ENCODE data around the gene MRPS18A.
A peak's percentile ranks its signal among the peaks of the same experiment; 100 is the strongest.

Gene MRPS18A

DNA sequence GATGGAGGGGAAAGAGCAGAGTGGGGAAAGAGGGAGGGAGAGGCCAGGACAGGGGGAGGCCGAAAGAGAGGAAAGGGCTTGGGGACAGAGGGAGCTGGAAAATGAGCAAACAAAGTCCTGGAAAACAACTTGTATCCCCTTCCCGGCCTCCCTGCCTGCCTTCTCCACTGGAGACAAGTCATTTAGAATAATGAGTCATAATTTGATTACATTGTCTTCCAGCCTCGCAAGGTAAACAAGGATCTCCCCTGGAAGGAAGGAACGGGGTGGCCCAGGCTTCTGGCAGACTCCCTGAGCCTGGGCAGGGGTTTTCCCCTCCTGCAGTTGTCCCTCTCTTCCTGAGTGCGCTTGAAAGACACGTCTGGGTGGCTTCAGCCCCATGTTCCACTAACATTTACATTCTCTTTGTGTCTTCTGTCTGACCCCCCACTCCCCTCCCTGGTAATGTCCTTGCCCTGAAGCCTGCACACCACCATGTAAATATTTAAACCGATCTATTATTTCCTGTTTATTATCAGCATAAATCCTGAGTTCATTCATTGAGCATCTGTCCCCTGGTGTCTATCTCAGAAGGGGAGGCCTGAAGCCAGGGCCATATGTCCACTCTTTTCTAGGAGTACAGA is 12.1 kb upstream of the MRPS18A start:
- Histone ChIP-seq H3K27ac (ENCODE audit: low read depth, low read length) (peak overlapping the region; percentile 4), H3K9me3 (ENCODE audit: control insufficient read depth in 5 of 5, low read length in 5 of 5) (no peaks in the 10 kb centered on the region), H3K36me3 (ENCODE audit: control insufficient read depth in 5 of 5, insufficient read depth in 5 of 5, low read length in 5 of 5) (no peaks in the 10 kb centered on the region), H3K4me3 (ENCODE audit: low read depth in 1 of 5, low read length in 5 of 5) (no peak overlapping the region), H3K9ac (ENCODE audit: low read length in 5 of 5) (no peak overlapping the region), H3K4me1 (ENCODE audit: control insufficient read depth in 5 of 5, insufficient read depth in 5 of 5, low read length in 5 of 5) (peaks cover 17 to 38% (median 35%) of the 10 kb centered on the region in 5 donors), H3K27me3 (ENCODE audit: control insufficient read depth in 5 of 5, insufficient read depth in 4 of 5, low read length in 5 of 5) (peaks cover 0 to 11% (median 3%) of the 10 kb centered on the region in 5 donors)

- Histone ChIP-seq H3K27ac (ENCODE audit: low read depth, low read length) (peak overlapping the region; percentile 4), H3K4me3 (ENCODE audit: low read depth in 1 of 5, low read length in 5 of 5) (no peak overlapping the region), H3K9ac (ENCODE audit: low read length in 5 of 5) (peak overlapping the region in 1 of 5 donors; percentile 9), H3K36me3 (ENCODE audit: control insufficient read depth in 5 of 5, insufficient read depth in 5 of 5, low read length in 5 of 5) (no peaks in the 10 kb centered on the region), H3K27me3 (ENCODE audit: control insufficient read depth in 5 of 5, insufficient read depth in 4 of 5, low read length in 5 of 5) (peaks cover 0 to 13% (median 3%) of the 10 kb centered on the region in 5 donors), H3K4me1 (ENCODE audit: control insufficient read depth in 5 of 5, insufficient read depth in 5 of 5, low read length in 5 of 5) (peaks cover 17 to 38% (median 35%) of the 10 kb centered on the region in 5 donors), H3K9me3 (ENCODE audit: control insufficient read depth in 5 of 5, low read length in 5 of 5) (no peaks in the 10 kb centered on the region)
Observed at GRCh38 chr6:43698584-43699349, 11.2 kb upstream of the MRPS18A start.

DNA sequence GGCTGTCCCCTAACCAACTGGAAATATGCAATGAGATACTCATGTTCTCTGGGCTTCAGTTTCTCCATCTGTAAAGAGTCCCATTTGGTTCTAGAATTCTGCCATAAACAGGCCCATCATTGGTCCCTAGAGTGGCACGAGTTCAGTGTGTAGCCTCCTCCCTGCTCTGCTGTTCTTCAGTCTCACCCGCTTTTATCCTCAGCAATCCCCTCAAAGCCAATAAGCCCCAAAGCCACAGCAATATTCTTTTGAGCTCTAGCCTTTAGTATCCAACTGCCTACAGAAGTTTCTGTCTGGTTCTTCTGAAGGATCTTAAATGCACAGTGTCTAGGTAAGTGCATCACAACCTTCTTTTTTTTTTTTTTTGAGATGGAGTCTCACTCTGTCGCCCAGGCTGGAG is 9.8 kb upstream of the MRPS18A start:
- Histone ChIP-seq H3K4me3 (ENCODE audit: low read depth in 1 of 5, low read length in 5 of 5) (no peak overlapping the region), H3K27me3 (ENCODE audit: control insufficient read depth in 5 of 5, insufficient read depth in 4 of 5, low read length in 5 of 5) (peaks cover 0 to 13% (median 3%) of the 10 kb centered on the region in 5 donors), H3K4me1 (ENCODE audit: control insufficient read depth in 5 of 5, insufficient read depth in 5 of 5, low read length in 5 of 5) (peaks cover 11 to 27% (median 25%) of the 10 kb centered on the region in 5 donors), H3K36me3 (ENCODE audit: control insufficient read depth in 5 of 5, insufficient read depth in 5 of 5, low read length in 5 of 5) (no peaks in the 10 kb centered on the region), H3K9ac (ENCODE audit: low read length in 5 of 5) (no peak overlapping the region), H3K27ac (ENCODE audit: low read depth, low read length) (no peak overlapping the region), H3K9me3 (ENCODE audit: control insufficient read depth in 5 of 5, low read length in 5 of 5) (no peaks in the 10 kb centered on the region)

DNA sequence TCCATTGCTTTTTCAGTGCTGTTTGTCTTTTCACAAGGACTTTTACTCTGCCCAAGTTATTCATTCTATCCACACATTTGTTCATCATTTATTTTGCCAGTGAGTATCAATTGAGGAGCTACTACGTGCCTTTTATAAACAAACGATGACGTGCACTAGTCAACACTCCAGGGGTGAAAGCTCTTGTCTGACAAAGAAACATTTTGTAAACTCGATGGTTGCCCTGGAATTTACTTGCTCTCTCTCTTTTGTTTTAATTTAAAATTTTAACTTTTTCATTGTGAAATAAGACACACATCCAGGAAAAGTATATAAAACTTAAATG is 8.3 kb upstream of the MRPS18A start:
- no peaks in the 10 kb centered on the region for H3K36me3 ChIP-seq (ENCODE audit: control insufficient read depth in 5 of 5, insufficient read depth in 5 of 5, low read length in 5 of 5)
- H3K27me3 ChIP-seq (ENCODE audit: control insufficient read depth in 5 of 5, insufficient read depth in 4 of 5, low read length in 5 of 5) = peaks cover 0 to 13% (median 3%) of the 10 kb centered on the region in 5 donors
- H3K9ac ChIP-seq (ENCODE audit: low read length in 5 of 5) = no peak overlapping the region
- H3K4me1 ChIP-seq (ENCODE audit: control insufficient read depth in 5 of 5, insufficient read depth in 5 of 5, low read length in 5 of 5) = peaks cover 8 to 18% (median 16%) of the 10 kb centered on the region in 5 donors
- no peaks in the 10 kb centered on the region for H3K9me3 ChIP-seq (ENCODE audit: control insufficient read depth in 5 of 5, low read length in 5 of 5)
- H3K27ac ChIP-seq (ENCODE audit: low read depth, low read length) = no peak overlapping the region
- no peak overlapping the region for H3K4me3 ChIP-seq (ENCODE audit: low read depth in 1 of 5, low read length in 5 of 5)

DNA sequence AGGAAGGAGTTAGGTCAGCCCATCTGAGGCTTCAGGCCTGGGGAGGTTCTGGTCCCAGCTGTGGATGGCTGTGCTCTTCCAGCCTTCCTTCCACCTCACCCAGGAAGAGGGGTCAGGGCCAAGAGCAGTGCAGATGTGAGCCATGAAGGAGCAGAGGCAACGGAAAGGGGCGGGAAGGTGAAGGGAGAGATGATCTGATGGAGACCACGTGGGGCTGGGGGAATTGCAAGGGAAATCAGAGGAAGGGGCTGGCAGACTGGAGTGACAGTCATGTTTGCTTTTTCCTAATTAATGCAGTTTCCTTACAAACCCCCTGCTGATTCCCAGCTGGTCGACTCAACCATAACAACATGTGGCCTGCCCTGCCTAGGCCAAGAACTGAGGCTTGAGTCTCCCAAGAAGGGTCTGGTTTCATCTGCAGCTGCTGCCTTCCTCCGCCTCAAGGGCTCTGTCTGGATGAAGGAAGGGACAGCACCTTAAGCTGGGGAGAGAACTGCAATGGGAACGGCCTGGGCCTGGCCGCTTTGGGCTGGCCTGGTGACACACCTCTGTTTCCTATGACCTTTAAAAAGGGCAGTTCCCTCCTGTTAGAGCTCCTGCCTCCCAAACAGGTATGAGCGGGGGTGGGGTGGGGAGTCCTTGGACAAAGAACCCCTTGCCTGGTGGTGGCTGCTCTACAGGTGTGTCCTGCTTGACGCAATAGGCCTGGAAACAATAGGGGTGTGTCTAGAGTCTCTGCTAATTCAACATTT is 7.8 kb upstream of the MRPS18A start:
- Histone ChIP-seq H3K36me3 (ENCODE audit: control insufficient read depth in 5 of 5, insufficient read depth in 5 of 5, low read length in 5 of 5) (no peaks in the 10 kb centered on the region), H3K27me3 (ENCODE audit: control insufficient read depth in 5 of 5, insufficient read depth in 4 of 5, low read length in 5 of 5) (peaks cover 0 to 13% (median 3%) of the 10 kb centered on the region in 5 donors), H3K9me3 (ENCODE audit: control insufficient read depth in 5 of 5, low read length in 5 of 5) (no peaks in the 10 kb centered on the region), H3K9ac (ENCODE audit: low read length in 5 of 5) (no peak overlapping the region), H3K4me1 (ENCODE audit: control insufficient read depth in 5 of 5, insufficient read depth in 5 of 5, low read length in 5 of 5) (peaks cover 8 to 18% (median 16%) of the 10 kb centered on the region in 5 donors), H3K27ac (ENCODE audit: low read depth, low read length) (no peak overlapping the region), H3K4me3 (ENCODE audit: low read depth in 1 of 5, low read length in 5 of 5) (no peak overlapping the region)

GRCh38 chr6:43689421-43689820 is 1.8 kb upstream of the MRPS18A start:
- no peak overlapping the region for H3K9ac ChIP-seq (ENCODE audit: low read length in 5 of 5)
- no peak overlapping the region for H3K4me3 ChIP-seq (ENCODE audit: low read depth in 1 of 5, low read length in 5 of 5)
- H3K9me3 ChIP-seq (ENCODE audit: control insufficient read depth in 5 of 5, low read length in 5 of 5) = no peaks in the 10 kb centered on the region
- peaks cover 5 to 21% (median 21%) of the 10 kb centered on the region in 5 donors for H3K4me1 ChIP-seq (ENCODE audit: control insufficient read depth in 5 of 5, insufficient read depth in 5 of 5, low read length in 5 of 5)
- H3K36me3 ChIP-seq (ENCODE audit: control insufficient read depth in 5 of 5, insufficient read depth in 5 of 5, low read length in 5 of 5) = no peaks in the 10 kb centered on the region
- H3K27ac ChIP-seq (ENCODE audit: low read depth, low read length) = no peak overlapping the region
- H3K27me3 ChIP-seq (ENCODE audit: control insufficient read depth in 5 of 5, insufficient read depth in 4 of 5, low read length in 5 of 5) = no peaks in the 10 kb centered on the region

- Histone ChIP-seq H3K4me1 (ENCODE audit: control insufficient read depth in 5 of 5, insufficient read depth in 5 of 5, low read length in 5 of 5) (peaks cover 5 to 40% (median 32%) of the 10 kb centered on the region in 5 donors), H3K27me3 (ENCODE audit: control insufficient read depth in 5 of 5, insufficient read depth in 4 of 5, low read length in 5 of 5) (no peaks in the 10 kb centered on the region), H3K27ac (ENCODE audit: low read depth, low read length) (peak overlapping the region; percentile 67), H3K9ac (ENCODE audit: low read length in 5 of 5) (peak overlapping the region; percentile 74 to 95 (median 89)), H3K4me3 (ENCODE audit: low read depth in 1 of 5, low read length in 5 of 5) (peak overlapping the region; percentile 77 to 99 (median 98)), H3K36me3 (ENCODE audit: control insufficient read depth in 5 of 5, insufficient read depth in 5 of 5, low read length in 5 of 5) (peaks cover 0 to 3% (median 0%) of the 10 kb centered on the region in 5 donors), H3K9me3 (ENCODE audit: control insufficient read depth in 5 of 5, low read length in 5 of 5) (no peaks in the 10 kb centered on the region)
Observed at GRCh38 chr6:43687079-43687436, 533 bp downstream of the MRPS18A start.

GRCh38 chr6:43683708-43684455 is 3.7 kb downstream of the MRPS18A start:
- H3K9ac ChIP-seq (ENCODE audit: low read length in 5 of 5) = no peak overlapping the region
- peaks cover 0 to 28% (median 19%) of the 10 kb centered on the region in 5 donors for H3K36me3 ChIP-seq (ENCODE audit: control insufficient read depth in 5 of 5, insufficient read depth in 5 of 5, low read length in 5 of 5)
- no peak overlapping the region for H3K27ac ChIP-seq (ENCODE audit: low read depth, low read length)
- no peaks in the 10 kb centered on the region for H3K27me3 ChIP-seq (ENCODE audit: control insufficient read depth in 5 of 5, insufficient read depth in 4 of 5, low read length in 5 of 5)
- H3K9me3 ChIP-seq (ENCODE audit: control insufficient read depth in 5 of 5, low read length in 5 of 5) = no peaks in the 10 kb centered on the region
- H3K4me1 ChIP-seq (ENCODE audit: control insufficient read depth in 5 of 5, insufficient read depth in 5 of 5, low read length in 5 of 5) = peaks cover 5 to 48% (median 34%) of the 10 kb centered on the region in 5 donors
- no peak overlapping the region for H3K4me3 ChIP-seq (ENCODE audit: low read depth in 1 of 5, low read length in 5 of 5)

DNA sequence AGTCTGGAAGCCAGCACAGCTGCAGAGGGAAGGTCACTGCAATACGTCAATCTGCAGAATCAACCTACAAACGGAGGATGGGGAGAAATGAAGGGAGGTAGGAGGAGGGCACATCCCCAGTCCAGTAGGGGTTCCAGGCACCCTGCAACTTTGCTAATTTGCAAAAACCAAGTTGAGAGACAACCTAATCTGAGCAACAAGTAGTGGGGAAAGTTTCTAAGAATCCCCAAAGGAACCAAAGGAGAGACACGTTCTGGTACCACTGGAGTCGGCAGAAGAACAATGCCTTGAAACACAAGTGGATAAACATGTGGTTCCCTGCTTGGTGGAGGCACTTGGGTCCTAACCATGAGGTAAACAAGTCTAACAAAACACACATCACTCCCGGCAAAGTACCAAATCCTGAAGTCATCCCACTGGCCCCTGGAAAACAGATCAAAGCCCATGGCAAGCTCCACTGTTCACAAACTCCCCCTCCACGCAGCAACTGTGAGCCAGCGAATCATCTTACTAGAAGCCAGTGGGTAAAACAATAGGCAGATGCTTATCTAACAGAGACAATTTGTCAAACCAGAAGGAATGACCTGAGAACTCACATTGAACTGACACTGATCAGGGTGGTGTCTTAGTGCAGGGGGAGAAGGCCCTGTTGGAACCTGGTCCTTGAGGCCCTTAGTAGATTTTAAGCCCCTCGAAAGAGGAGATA is 4.7 kb downstream of the MRPS18A start:
- Histone ChIP-seq H3K9me3 (ENCODE audit: control insufficient read depth in 5 of 5, low read length in 5 of 5) (no peaks in the 10 kb centered on the region), H3K9ac (ENCODE audit: low read length in 5 of 5) (no peak overlapping the region), H3K4me1 (ENCODE audit: control insufficient read depth in 5 of 5, insufficient read depth in 5 of 5, low read length in 5 of 5) (peaks cover under 1 to 43% (median 29%) of the 10 kb centered on the region in 5 donors), H3K27ac (ENCODE audit: low read depth, low read length) (no peak overlapping the region), H3K36me3 (ENCODE audit: control insufficient read depth in 5 of 5, insufficient read depth in 5 of 5, low read length in 5 of 5) (peaks cover 0 to 37% (median 27%) of the 10 kb centered on the region in 5 donors), H3K27me3 (ENCODE audit: control insufficient read depth in 5 of 5, insufficient read depth in 4 of 5, low read length in 5 of 5) (no peaks in the 10 kb centered on the region), H3K4me3 (ENCODE audit: low read depth in 1 of 5, low read length in 5 of 5) (no peak overlapping the region)
